ENCODE results near the gene CTPS2. TPM values are rescaled to one million over a fixed set of nuclear protein-coding genes. Genes with fewer than 3 reads are reported as not detected.
A peak's percentile ranks its signal among the peaks of the same experiment; 100 is the strongest.

Gene CTPS2
- total and polyA plus RNA-seq, 10 donors, result 5.3 to 11.7 (median 9.5) TPM

DNA sequence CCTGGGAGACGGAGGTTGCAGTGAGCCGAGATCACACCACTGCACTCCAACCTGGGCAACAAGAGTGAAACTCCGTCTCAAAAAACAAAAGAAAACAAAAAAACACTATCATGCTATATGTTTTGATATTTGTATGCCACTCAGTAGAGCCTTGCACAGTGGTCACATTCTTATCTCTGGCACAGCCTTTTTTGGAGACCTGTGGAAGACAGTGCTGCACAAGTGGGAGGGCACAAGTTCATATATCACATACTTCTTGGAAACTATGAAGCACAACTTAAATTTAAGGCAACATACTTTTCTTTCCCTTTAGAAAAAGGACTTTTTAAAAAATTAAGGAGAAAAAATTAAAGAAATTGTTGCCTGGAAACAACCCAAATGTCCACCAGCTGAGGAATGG lies 76.9 kb downstream of the CTPS2 start:
- 89 to 100% (median 96%) methylated on average over 3 of the region's 3 CpGs for WGBS, 5 donors

DNA sequence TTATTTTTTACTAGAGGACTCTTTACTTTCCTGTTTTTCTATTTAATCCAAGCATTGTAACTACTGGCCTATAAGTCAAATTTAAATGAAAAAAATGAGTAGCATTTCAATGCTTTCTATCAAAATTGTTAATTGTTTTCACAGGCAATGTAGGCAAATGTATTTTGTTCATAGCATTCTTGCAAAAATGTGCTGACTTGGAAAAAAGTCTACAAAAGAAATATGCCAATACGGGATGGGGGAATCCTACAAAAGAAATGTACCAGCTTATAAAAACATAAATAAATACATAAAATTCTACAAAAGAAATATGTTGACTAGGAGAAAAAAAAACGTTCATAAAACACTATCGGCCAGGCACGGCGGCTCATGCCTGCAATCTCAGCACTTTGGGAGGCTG lies 77.4 kb downstream of the CTPS2 start:
- no peak for DNase-seq
- H3K27ac ChIP-seq, result no peak overlapping the region
- H3K4me3 ChIP-seq, result no peak overlapping the region
- no peaks in the 10 kb centered on the region for H3K27me3 ChIP-seq (replicated peaks in 1 of 7)
- TF ChIP-seq POLR2AphosphoS5 (IDR thresholded peaks at IDR 0.05) (no peak), POLR2A (IDR thresholded peaks at IDR 0.05) (no peak)
- TF ChIP-seq, protein P1, sequence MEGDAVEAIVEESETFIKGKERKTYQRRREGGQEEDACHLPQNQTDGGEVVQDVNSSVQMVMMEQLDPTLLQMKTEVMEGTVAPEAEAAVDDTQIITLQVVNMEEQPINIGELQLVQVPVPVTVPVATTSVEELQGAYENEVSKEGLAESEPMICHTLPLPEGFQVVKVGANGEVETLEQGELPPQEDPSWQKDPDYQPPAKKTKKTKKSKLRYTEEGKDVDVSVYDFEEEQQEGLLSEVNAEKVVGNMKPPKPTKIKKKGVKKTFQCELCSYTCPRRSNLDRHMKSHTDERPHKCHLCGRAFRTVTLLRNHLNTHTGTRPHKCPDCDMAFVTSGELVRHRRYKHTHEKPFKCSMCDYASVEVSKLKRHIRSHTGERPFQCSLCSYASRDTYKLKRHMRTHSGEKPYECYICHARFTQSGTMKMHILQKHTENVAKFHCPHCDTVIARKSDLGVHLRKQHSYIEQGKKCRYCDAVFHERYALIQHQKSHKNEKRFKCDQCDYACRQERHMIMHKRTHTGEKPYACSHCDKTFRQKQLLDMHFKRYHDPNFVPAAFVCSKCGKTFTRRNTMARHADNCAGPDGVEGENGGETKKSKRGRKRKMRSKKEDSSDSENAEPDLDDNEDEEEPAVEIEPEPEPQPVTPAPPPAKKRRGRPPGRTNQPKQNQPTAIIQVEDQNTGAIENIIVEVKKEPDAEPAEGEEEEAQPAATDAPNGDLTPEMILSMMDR (IDR thresholded peaks at IDR 0.05 in 8 of 11, conservative IDR thresholded peaks at IDR 0.05 in 3 of 11), result no peak
- H3K9me3 ChIP-seq, result no peaks in the 10 kb centered on the region
- H3K4me1 ChIP-seq, result no peaks in the 10 kb centered on the region
- intact Hi-C loops (cut with DNase I; ENCODE audit: low total_unique reads), result no loop called here
- H3K36me3 ChIP-seq, result peaks cover 0 to 23% (median 0%) of the 10 kb centered on the region in 6 donors
- WGBS, 5 donors, result 85 to 99% (median 92%) methylated on average over 5 of the region's 5 CpGs

More for the DNA sequence above, 76.9 kb downstream of the CTPS2 start:
- H3K4me3 ChIP-seq, result no peak overlapping the region
- no peaks in the 10 kb centered on the region for H3K4me1 ChIP-seq
- DNase-seq, result no peak
- no peak for TF ChIP-seq POLR2AphosphoS5 (IDR thresholded peaks at IDR 0.05)
- TF ChIP-seq, protein P1 (IDR thresholded peaks at IDR 0.05 in 8 of 11, conservative IDR thresholded peaks at IDR 0.05 in 3 of 11), result no peak
- TF ChIP-seq POLR2A (IDR thresholded peaks at IDR 0.05), result no peak
- H3K9me3 ChIP-seq, result no peaks in the 10 kb centered on the region
- H3K27ac ChIP-seq, result no peak overlapping the region
- intact Hi-C loops (cut with DNase I; ENCODE audit: low total_unique reads), result no loop called here
- no peaks in the 10 kb centered on the region for H3K27me3 ChIP-seq (replicated peaks in 1 of 7)
- H3K36me3 ChIP-seq, result peaks cover 0 to 23% (median 0%) of the 10 kb centered on the region in 6 donors

DNA sequence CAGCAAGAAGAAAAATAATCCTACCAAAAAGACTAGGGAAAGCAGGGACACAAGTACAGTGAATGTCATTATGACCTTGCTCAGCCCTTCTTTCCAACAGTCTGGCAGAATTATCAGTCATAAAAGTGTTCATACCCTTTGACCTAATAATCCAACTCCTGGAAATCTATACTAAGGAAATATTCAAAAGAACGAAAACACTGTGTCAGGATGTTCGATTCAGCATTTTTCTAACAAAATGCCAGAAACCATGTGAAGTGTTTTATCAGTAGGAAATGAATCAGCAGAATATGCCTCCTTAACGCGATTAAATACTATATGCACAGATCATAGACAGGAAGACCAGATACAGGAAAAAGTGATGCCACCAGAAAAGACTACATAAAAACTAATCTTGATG lies 78.7 kb downstream of the CTPS2 start:
- Histone ChIP-seq H3K9me3 (no peaks in the 10 kb centered on the region), H3K4me3 (no peak overlapping the region), H3K27ac (peak overlapping the region in 4 of 8 donors; percentile 6 to 38 (median 24)), H3K4me1 (no peaks in the 10 kb centered on the region), H3K36me3 (peaks cover 0 to 20% (median 0%) of the 10 kb centered on the region in 6 donors), H3K27me3 (replicated peaks in 1 of 7) (peaks cover 0 to 4% (median 0%) of the 10 kb centered on the region in 7 donors)
- DNase-seq, result no peak
- TF ChIP-seq POLR2AphosphoS5 (IDR thresholded peaks at IDR 0.05) (no peak), POLR2A (IDR thresholded peaks at IDR 0.05) (no peak)
- TF ChIP-seq, protein P1 (IDR thresholded peaks at IDR 0.05 in 8 of 11, conservative IDR thresholded peaks at IDR 0.05 in 3 of 11), result no peak
- intact Hi-C loops (cut with DNase I; ENCODE audit: low total_unique reads), result no loop called here
- WGBS, 5 donors, result 21 to 30% (median 23%) methylated on average over 4 of the region's 4 CpGs

DNA sequence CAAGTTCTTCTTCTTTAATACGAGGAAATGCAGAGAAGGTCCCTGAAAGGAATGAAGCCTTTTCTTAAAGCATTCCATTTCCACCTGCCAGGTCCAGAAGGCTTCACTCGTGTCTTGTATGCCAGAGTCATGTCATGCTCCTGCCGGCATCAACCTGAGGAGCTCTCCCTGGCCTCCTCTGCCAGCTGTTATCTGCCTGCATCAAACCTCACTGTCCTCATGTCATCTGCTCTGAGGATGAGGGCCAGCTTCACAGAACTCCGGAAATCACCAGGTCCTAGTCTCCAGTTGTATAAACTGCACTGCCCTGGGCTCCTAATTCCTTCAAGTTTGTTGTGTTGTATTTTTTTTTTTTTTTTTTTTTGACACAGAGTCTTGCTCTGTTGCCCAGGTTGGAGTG lies 82.6 kb downstream of the CTPS2 start:
- H3K4me1 ChIP-seq, result no peaks in the 10 kb centered on the region
- peaks cover 0 to 4% (median 0%) of the 10 kb centered on the region in 7 donors for H3K27me3 ChIP-seq (replicated peaks in 1 of 7)
- H3K4me3 ChIP-seq, result no peak overlapping the region
- TF ChIP-seq POLR2A (IDR thresholded peaks at IDR 0.05) (no peak), POLR2AphosphoS5 (IDR thresholded peaks at IDR 0.05) (no peak)
- TF ChIP-seq, protein P1 (IDR thresholded peaks at IDR 0.05 in 8 of 11, conservative IDR thresholded peaks at IDR 0.05 in 3 of 11), result no peak
- intact Hi-C loops (cut with DNase I; ENCODE audit: low total_unique reads), result no loop called here
- no peak for DNase-seq
- no peaks in the 10 kb centered on the region for H3K9me3 ChIP-seq
- 81 to 96% (median 86%) methylated on average over 4 of the region's 4 CpGs for WGBS, 5 donors
- H3K27ac ChIP-seq, result no peak overlapping the region
- no peaks in the 10 kb centered on the region for H3K36me3 ChIP-seq

Data from spleen (tissue), 11 donors.